ENCODE results near the gene TECRL.

DNA sequence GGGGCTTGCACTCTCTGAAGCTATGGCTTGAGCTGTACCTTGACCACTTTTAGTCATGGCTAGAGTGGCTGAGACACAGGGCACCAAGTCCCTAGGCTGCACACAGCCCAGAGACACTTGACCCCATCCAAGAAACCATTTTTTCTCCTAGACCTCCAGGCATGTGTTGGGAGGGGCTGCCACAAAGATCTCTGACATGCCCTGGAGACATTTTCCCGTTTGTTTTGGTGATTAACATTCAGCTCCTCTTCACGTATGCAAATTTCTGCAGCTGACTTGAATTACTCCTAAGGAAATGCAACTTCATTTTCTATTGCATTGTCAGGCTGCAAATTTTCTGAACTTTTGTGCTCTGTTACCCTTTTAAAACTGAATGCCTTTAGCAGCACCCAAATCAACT, 142.6 kb downstream of the TECRL start:
- TF ChIP-seq, protein P1, sequence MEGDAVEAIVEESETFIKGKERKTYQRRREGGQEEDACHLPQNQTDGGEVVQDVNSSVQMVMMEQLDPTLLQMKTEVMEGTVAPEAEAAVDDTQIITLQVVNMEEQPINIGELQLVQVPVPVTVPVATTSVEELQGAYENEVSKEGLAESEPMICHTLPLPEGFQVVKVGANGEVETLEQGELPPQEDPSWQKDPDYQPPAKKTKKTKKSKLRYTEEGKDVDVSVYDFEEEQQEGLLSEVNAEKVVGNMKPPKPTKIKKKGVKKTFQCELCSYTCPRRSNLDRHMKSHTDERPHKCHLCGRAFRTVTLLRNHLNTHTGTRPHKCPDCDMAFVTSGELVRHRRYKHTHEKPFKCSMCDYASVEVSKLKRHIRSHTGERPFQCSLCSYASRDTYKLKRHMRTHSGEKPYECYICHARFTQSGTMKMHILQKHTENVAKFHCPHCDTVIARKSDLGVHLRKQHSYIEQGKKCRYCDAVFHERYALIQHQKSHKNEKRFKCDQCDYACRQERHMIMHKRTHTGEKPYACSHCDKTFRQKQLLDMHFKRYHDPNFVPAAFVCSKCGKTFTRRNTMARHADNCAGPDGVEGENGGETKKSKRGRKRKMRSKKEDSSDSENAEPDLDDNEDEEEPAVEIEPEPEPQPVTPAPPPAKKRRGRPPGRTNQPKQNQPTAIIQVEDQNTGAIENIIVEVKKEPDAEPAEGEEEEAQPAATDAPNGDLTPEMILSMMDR (conservative IDR thresholded peaks at IDR 0.05), result no peak
- TF ChIP-seq EZH2 (IDR thresholded peaks at IDR 0.05; ENCODE audit: low read depth), result no peak
